Astrocyte (in vitro differentiated cells and primary cell): Measurements from ENCODE around the gene CTIF. TPM values are rescaled to one million over a fixed set of nuclear protein-coding genes. Genes with fewer than 3 reads are reported as not detected.

Source experiments
- DNase-seq: peaks from one replicate; pipeline ENCODE4 v3.0.0-alpha.2; 2010; ENCODE audit warnings: low read depth
- FAIRE-seq: peaks from 2 replicates; lab custom pipeline; 2011; peaks lifted over from hg19 to GRCh38; lab: Jason Lieb, UNC
- H2AFZ ChIP-seq: 2 replicates; pipeline ENCODE4 v1.6.0; 2012; ENCODE audit warnings: low read depth, low read length, inconsistent platforms
- H3K27ac ChIP-seq: 2 replicates; pipeline ENCODE4 v1.5.1; 2011; ENCODE audit warnings: low read depth, low read length, inconsistent platforms
- H3K27me3 ChIP-seq: 2 replicates; pipeline ENCODE4 v1.6.0; 2011; ENCODE audit warnings: low read length, inconsistent platforms; ENCODE audit not compliant: insufficient read depth
- H3K36me3 ChIP-seq: 2 replicates; pipeline ENCODE4 v1.5.1; 2011; ENCODE audit warnings: low read length, inconsistent platforms; ENCODE audit not compliant: insufficient read depth
- H3K4me1 ChIP-seq: 2 replicates; pipeline ENCODE4 v1.5.1; 2011; ENCODE audit warnings: low read length, inconsistent platforms; ENCODE audit not compliant: insufficient read depth
- H3K4me2 ChIP-seq: 2 replicates; pipeline ENCODE4 v1.6.0; 2012; ENCODE audit warnings: low read length, inconsistent platforms
- H3K4me3 ChIP-seq: 2 replicates; pipeline ENCODE4 v1.5.1; 2011; ENCODE audit warnings: low read depth, mild to moderate bottlenecking, low read length, inconsistent platforms; ENCODE audit not compliant: insufficient read depth
- H3K79me2 ChIP-seq: 2 replicates; pipeline ENCODE4 v1.6.0; 2012; ENCODE audit warnings: mild to moderate bottlenecking, low read length, inconsistent platforms; ENCODE audit not compliant: insufficient read depth
- H3K9ac ChIP-seq: 2 replicates; pipeline ENCODE4 v1.6.0; 2012; ENCODE audit warnings: mild to moderate bottlenecking, low read length, inconsistent platforms
- H3K9me3 ChIP-seq: 2 replicates; pipeline ENCODE4 v1.5.1; 2012; ENCODE audit warnings: low read depth, mild to moderate bottlenecking, low read length, inconsistent platforms; ENCODE audit not compliant: insufficient read depth
- H4K20me1 ChIP-seq: 2 replicates; pipeline ENCODE4 v1.6.0; 2012; ENCODE audit warnings: low read length, inconsistent platforms; ENCODE audit not compliant: insufficient read depth
- H3K27ac Mint-ChIP-seq: one replicate; pipeline ENCODE4 v1.8.0; 2021; ENCODE audit warnings: mild to moderate bottlenecking, mixed read lengths; ENCODE audit not compliant: unreplicated experiment
- H3K27me3 Mint-ChIP-seq: one replicate; pipeline ENCODE4 v1.8.0; 2021; ENCODE audit warnings: low read depth, mixed read lengths; ENCODE audit not compliant: unreplicated experiment
- H3K36me3 Mint-ChIP-seq: one replicate; pipeline ENCODE4 v1.8.0; 2021; ENCODE audit warnings: low read depth, mixed read lengths; ENCODE audit not compliant: unreplicated experiment
- H3K4me1 Mint-ChIP-seq: one replicate; pipeline ENCODE4 v1.8.0; 2021; ENCODE audit warnings: low read depth, mixed read lengths; ENCODE audit not compliant: unreplicated experiment
- H3K4me3 Mint-ChIP-seq: one replicate; pipeline ENCODE4 v1.8.0; 2021; ENCODE audit warnings: mild to moderate bottlenecking, moderate library complexity, mixed read lengths; ENCODE audit not compliant: unreplicated experiment
- H3K9me3 Mint-ChIP-seq: one replicate; pipeline ENCODE4 v1.8.0; 2021; ENCODE audit warnings: mild to moderate bottlenecking, mixed read lengths; ENCODE audit not compliant: unreplicated experiment
- CTCF ChIP-seq: IDR thresholded peaks from 2 replicates; pipeline ENCODE4 v1.5.1; 2011; ENCODE audit warnings: low read depth, mild to moderate bottlenecking, inconsistent platforms, low read length, moderate library complexity; ENCODE audit not compliant: insufficient read depth
- EZH2 ChIP-seq: IDR thresholded peaks from 2 replicates; pipeline ENCODE4 v1.6.1; 2012; ENCODE audit warnings: mild to moderate bottlenecking, low read length, inconsistent platforms; ENCODE audit not compliant: insufficient read depth
- total RNA-seq: library from RNA; stranded (reverse); gene quantifications from 2 replicates; pipeline ENCODE4 v1.2.1, GENCODE V29; 2021

Gene CTIF
- total RNA-seq, 1 donor from 2014 or later: 101 TPM

DNA sequence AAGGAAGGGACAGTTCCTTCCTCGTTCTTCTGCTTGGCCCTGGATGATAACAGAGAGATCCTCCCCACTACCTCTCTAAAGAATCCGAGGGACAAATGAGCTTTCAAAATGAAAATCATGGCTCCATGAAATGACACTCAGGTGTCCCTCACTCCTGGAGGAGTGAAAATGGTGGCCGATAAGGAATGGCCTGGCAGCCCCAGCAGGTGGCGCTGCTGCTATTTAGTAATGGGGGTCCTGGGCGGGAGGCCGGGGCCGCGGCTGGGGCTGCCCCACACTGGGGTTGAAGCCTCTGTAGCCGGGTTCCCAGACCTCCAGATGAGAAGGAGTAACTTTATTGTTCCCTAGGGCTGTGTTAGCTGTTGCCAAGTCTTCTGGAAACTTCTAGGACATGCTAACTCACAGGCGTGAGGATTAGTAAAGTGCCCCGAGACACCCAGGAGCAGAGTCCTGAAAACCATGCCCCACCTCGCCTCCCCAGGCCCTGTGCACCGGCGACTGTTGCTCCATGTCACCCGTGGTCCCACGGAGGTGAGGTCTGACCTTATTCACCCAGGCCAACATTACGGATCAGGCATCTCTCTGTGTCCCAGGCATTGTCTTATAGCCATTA, 138.0 kb downstream of the CTIF start:
- Histone ChIP-seq H4K20me1 (peaks cover 43% of the 10 kb centered on the region), H3K9me3 (no peaks in the 10 kb centered on the region), H3K4me1 (peaks cover 29% of the 10 kb centered on the region), H3K9ac (peak overlapping the region; percentile 5), H3K27ac (no peak overlapping the region), H3K27me3 (no peaks in the 10 kb centered on the region), H3K4me3 (no peak overlapping the region), H3K36me3 (peaks cover 6% of the 10 kb centered on the region), H2AFZ (no peak overlapping the region), H3K79me2 (peaks cover 5% of the 10 kb centered on the region), H3K4me2 (no peak overlapping the region)
- peak; percentile 61 for TF ChIP-seq CTCF
- no peak for TF ChIP-seq EZH2
- H3K27ac Mint-ChIP-seq: no peak overlapping the region
- FAIRE-seq (no peak), DNase-seq (peak; percentile 16)
- no peaks in the 10 kb centered on the region for H3K27me3 Mint-ChIP-seq
- H3K4me3 Mint-ChIP-seq: no peak overlapping the region
- peaks cover 29% of the 10 kb centered on the region for H3K4me1 Mint-ChIP-seq
- no peaks in the 10 kb centered on the region for H3K9me3 Mint-ChIP-seq
- H3K36me3 Mint-ChIP-seq: peaks cover 7% of the 10 kb centered on the region

- Histone ChIP-seq H3K4me2 (no peak overlapping the region), H3K27me3 (no peaks in the 10 kb centered on the region), H3K4me3 (no peak overlapping the region), H3K4me1 (peaks cover 29% of the 10 kb centered on the region), H3K79me2 (peaks cover 5% of the 10 kb centered on the region), H3K27ac (no peak overlapping the region), H4K20me1 (peaks cover 37% of the 10 kb centered on the region), H3K36me3 (peaks cover 11% of the 10 kb centered on the region), H3K9ac (no peak overlapping the region), H3K9me3 (no peaks in the 10 kb centered on the region), H2AFZ (no peak overlapping the region)
- Mint-ChIP-seq H3K4me1 (peaks cover 29% of the 10 kb centered on the region), H3K4me3 (no peak overlapping the region), H3K36me3 (peaks cover 13% of the 10 kb centered on the region), H3K9me3 (no peaks in the 10 kb centered on the region), H3K27me3 (no peaks in the 10 kb centered on the region), H3K27ac (peak overlapping the region; percentile 34)
- TF ChIP-seq EZH2 (no peak), CTCF (no peak)
- FAIRE-seq (no peak), DNase-seq (no peak)
Measured at GRCh38 chr18:48678237-48679115, 139.6 kb downstream of the CTIF start.
